Right renal pelvis (tissue), 4 donors: ENCODE results near the gene ST6GALNAC6. TPM values are rescaled to one million over a fixed set of nuclear protein-coding genes. Genes with fewer than 3 reads are reported as not detected.
"Not testable (repeated sequence)": the region's sequence is repeated elsewhere in the genome, so short reads cannot be mapped to it uniquely, and the experiment has no call there.

Source experiments
- DNase-seq, 4 donors: peaks; one replicate each; pipeline ENCODE4 v3.0.0-alpha.2; 2013; ENCODE audit warnings: low read depth in 4 of 4, low spot score in 3 of 4, missing footprints in 1 of 4
- polyA plus RNA-seq, 4 donors: library from polyadenylated mRNA; unstranded; fragments of 120-200 nt; gene quantifications; one replicate each; pipeline ENCODE4 v1.2.1, GENCODE V29; 2013; ENCODE audit not compliant: insufficient read length in 4 of 4

The ST6GALNAC6 gene
- polyA plus RNA-seq, 4 donors, result 44.5 to 49.1 (median 46.9) TPM

- DNase-seq, result no peak
Measured at GRCh38 chr9:127860779-127861178, 38.6 kb downstream of the ST6GALNAC6 start.

- no peak for DNase-seq
Measured at GRCh38 chr9:127860260-127860659, 39.1 kb downstream of the ST6GALNAC6 start.

GRCh38 chr9:127858041-127858512 lies 41.3 kb downstream of the ST6GALNAC6 start:
- DNase-seq, result no peak

DNA sequence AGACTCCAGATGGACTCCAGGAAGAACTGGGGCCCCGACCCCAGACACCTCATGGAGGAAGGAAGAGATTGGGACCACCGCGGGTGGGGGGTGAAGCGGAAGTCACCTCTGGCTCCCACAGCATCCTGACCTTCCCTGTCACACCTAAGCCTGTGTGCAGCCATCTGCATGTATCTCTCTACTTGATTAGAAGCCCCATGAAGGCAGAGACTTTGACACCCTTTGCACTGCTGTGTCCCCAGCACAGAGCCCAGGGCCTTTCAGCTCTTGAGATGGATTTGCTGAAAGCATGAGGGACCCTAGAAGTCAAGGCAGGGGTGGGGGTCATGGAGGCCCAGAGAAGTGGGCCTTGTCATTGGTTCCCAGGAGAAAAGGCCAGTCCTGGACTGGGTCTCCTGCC lies 42.1 kb downstream of the ST6GALNAC6 start:
- no peak for DNase-seq

DNA sequence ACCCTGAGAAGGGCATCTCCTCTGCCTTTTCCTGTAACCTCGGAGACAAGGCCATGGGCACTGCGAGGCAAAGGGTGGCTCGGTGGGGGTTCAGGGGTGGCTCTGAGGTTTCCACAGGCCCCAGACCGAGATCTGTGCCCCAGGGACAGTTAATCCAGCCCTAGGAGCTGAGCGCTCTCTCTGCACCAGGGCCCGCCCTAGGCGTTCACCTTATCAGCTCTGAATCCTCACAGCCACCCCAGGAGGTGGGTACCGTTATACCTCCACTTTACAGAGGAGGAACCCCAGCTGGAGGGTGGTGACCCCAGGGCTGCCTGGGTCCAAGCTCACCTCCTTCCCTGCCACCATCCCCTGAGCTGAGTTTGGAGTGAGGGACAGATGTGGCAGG lies 42.7 kb downstream of the ST6GALNAC6 start:
- no peak for DNase-seq

- DNase-seq, result no peak
Measured at GRCh38 chr9:127856094-127856728, 43.2 kb downstream of the ST6GALNAC6 start.

GRCh38 chr9:127855522-127855921 lies 43.9 kb downstream of the ST6GALNAC6 start:
- no peak for DNase-seq

DNA sequence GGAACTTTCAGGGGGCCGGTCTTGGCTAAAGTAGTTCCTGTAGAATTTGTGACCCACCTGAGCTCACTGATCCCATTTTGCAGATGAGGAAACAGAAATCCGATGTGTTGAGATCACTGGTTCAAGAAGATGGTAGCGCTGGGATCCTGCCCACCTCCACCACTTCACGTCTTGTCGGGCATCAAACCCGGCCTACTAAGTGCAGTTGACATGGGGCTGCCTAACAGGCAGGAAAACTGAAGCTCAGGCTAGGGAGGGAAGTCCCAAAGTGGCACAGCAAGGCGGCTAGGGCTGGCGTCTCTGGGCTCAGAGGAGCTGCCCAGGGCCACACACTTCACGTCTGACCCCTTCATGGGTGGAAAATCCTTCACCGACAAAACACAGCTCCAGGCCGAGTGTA lies 44.4 kb downstream of the ST6GALNAC6 start:
- no peak for DNase-seq

GRCh38 chr9:127854184-127854806 lies 45.1 kb downstream of the ST6GALNAC6 start, which contains the start of gene ENG:
Gene ENG (minus strand): TSS chr9:127854658. CDS start chr9:127854355, 303 bp downstream.
- no peak for DNase-seq

DNA sequence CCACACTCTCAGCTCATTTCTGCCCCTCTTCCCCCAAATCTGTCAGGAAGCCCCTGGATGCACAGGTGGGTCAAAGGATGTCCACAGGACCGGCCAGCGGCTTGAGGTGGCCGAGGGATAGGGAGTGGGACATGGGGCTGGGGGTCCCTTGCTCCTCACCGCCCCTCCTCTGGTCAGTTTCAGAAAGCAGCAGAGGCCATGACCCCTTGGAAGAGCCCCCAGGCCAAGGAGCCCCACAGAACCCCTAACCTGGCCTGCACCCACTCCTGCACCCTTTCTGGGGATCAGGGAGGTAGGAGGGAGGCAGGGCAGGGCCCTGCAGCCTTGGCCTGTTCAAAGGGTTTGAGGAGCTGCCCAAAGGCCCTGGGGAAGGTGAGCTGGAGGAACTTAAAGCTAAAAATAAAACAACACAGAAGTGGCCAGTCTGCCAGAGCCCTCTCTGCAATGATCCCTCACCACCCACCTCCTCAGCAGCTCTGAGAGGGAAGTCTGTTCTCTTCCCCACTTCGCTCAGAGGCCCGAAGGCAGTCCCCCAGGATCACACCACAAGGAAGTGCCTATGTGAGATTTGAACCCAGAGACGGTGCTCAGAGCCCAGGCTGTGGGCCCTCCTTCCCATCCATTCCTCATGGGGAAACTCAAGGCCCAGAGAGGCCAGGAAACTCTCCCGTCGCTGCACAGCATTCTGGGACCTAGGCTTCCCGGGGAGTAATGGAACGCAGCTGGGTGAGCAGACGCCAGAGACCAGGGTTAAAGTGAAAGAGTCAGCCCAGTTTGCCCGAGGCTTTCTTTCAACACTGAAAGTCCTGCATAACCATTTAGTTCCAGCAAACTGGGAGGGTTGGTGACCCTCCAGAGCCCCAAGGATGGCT lies 45.9 kb downstream of the ST6GALNAC6 start:
- no peak for DNase-seq

GRCh38 chr9:127852829-127853228 lies 46.6 kb downstream of the ST6GALNAC6 start:
- no peak for DNase-seq

GRCh38 chr9:127850286-127850830 lies 49.0 kb downstream of the ST6GALNAC6 start:
- no peak for DNase-seq

- DNase-seq, result no peak
Measured at GRCh38 chr9:127848756-127849504, 50.5 kb downstream of the ST6GALNAC6 start.

- DNase-seq, result no peak
Measured at GRCh38 chr9:127847833-127848755, 51.3 kb downstream of the ST6GALNAC6 start.

GRCh38 chr9:127847178-127847510 lies 52.3 kb downstream of the ST6GALNAC6 start:
- no peak for DNase-seq

- no peak for DNase-seq
Measured at GRCh38 chr9:127846443-127847177, 52.8 kb downstream of the ST6GALNAC6 start.

- DNase-seq, result not testable (repeated sequence)
Measured at GRCh38 chr9:127845619-127846018, 53.8 kb downstream of the ST6GALNAC6 start.

DNA sequence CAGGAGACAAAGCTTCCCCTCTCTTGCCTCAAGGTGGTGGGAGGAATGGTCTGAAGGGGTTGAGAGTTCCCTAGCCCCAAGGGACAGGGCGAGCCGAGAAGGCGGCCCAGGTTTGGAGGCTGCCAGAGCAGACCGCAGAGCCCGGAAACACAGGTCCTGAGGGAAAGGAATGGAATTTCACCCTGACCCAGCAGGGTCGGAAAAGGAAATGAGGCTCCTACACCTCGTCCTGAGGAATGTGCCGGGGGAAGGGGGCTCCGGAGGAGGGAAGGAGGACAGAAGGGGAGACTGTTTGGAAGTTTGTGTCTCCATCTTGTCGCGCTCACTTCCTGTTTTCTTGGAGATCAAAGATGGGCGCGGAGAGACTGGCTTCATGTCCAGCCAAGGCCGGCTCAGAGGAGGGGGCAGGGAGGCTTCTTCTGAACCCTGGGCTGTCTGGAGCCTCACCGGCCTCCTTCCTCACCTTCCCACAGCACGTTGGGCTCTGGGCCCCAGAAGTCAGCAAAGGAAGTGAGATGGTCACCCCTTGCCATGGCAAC lies 54.5 kb downstream of the ST6GALNAC6 start:
- no peak for DNase-seq
